Measurements from ENCODE around the gene GRIK3.
A peak's percentile ranks its signal among the peaks of the same experiment; 100 is the strongest.

The GRIK3 gene

GRCh38 chr1:36869054-36869453, 165.3 kb downstream of the GRIK3 start:
- TF ChIP-seq, protein P1, sequence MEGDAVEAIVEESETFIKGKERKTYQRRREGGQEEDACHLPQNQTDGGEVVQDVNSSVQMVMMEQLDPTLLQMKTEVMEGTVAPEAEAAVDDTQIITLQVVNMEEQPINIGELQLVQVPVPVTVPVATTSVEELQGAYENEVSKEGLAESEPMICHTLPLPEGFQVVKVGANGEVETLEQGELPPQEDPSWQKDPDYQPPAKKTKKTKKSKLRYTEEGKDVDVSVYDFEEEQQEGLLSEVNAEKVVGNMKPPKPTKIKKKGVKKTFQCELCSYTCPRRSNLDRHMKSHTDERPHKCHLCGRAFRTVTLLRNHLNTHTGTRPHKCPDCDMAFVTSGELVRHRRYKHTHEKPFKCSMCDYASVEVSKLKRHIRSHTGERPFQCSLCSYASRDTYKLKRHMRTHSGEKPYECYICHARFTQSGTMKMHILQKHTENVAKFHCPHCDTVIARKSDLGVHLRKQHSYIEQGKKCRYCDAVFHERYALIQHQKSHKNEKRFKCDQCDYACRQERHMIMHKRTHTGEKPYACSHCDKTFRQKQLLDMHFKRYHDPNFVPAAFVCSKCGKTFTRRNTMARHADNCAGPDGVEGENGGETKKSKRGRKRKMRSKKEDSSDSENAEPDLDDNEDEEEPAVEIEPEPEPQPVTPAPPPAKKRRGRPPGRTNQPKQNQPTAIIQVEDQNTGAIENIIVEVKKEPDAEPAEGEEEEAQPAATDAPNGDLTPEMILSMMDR (IDR thresholded peaks at IDR 0.05; ENCODE audit: insufficient read depth, low read length, missing control alignments): no peak
- no peak for DNase-seq (ENCODE audit: low read depth, low spot score)
- ChIA-PET CTCF (no interaction called here), POLR2A (no interaction called here)
- H3K4me3 ChIP-seq (ENCODE audit: low read depth, low read length): no peak overlapping the region

DNA sequence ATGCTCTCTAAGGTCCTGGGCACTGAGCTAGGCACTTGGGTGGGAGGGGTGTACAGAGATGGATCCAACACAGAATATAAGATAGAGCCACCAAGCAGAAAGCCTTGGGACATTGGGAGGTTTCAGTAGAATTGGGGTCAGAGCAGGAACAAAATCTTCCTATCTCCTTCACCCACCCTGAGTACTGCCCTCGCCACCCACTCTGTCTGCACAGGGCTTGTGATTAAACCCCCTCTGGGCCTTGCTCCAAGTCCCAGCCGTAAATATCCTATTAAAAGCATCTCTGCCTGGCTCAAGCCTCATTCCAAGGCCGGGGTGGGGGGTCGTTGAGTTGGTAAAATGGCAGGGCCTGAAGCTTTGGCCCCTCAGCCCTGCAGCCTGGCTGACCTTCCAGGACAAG, 166.7 kb downstream of the GRIK3 start:
- ChIA-PET CTCF (no interaction called here), POLR2A (no interaction called here)
- H3K4me3 ChIP-seq (ENCODE audit: low read depth, low read length): no peak overlapping the region
- no peak for DNase-seq (ENCODE audit: low read depth, low spot score)
- TF ChIP-seq, protein P1 (IDR thresholded peaks at IDR 0.05; ENCODE audit: insufficient read depth, low read length, missing control alignments): no peak

DNA sequence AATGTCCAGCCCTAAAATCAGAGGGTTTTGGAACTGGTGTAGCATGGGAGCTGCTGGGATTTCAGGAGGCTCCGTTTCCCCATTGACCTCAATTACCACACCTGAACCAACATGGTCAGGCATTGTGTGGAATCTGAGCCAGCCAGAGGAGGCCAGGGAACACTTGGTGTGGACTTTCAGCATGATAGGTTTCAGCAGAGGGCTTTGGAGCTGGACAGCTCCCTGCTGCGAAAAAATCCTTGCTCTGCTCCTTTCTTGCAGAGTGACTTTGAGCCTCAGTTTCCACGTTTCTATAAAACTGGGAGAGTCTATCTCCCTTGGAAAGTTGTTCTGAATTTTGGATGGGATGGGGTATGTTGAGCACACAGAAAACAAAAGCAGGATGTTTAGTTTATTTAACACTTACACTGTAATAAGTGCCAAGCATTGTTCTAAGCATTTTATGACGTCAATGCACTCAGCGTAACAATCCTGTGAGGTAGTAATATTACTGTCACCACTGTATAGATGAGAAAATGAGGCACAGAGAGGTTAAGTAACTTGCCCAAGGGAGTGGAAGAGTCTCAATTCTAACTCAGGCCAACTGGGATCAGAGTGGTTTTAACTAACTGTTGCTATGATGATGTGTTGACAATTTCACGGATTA, 168.0 kb downstream of the GRIK3 start:
- CTCF ChIA-PET: no interaction called here
- H3K4me3 ChIP-seq (ENCODE audit: low read depth, low read length): no peak overlapping the region
- TF ChIP-seq, protein P1 (IDR thresholded peaks at IDR 0.05; ENCODE audit: insufficient read depth, low read length, missing control alignments): no peak
- POLR2A ChIA-PET: no interaction called here
- no peak for DNase-seq (ENCODE audit: low read depth, low spot score)

DNA sequence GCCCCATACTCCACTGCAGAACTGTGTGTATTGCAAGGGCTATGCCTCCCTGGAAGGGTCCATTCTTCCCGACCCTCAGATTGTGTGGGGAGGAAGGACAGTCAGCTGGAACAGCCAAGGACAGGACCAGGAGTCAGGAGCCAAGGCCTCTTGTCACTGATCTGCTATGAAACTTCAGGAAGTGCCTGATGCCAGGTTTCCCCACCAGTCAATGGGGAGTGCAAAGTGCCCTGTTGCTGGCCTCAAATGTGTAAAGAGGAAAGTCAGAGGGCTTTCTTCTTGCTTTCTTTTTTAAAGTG, 168.8 kb downstream of the GRIK3 start:
- TF ChIP-seq, protein P1 (IDR thresholded peaks at IDR 0.05; ENCODE audit: insufficient read depth, low read length, missing control alignments): no peak
- ChIA-PET CTCF (no interaction called here), POLR2A (no interaction called here)
- no peak for DNase-seq (ENCODE audit: low read depth, low spot score)
- no peak overlapping the region for H3K4me3 ChIP-seq (ENCODE audit: low read depth, low read length)

- TF ChIP-seq, protein P1 (IDR thresholded peaks at IDR 0.05; ENCODE audit: insufficient read depth, low read length, missing control alignments): no peak
- no peak overlapping the region for H3K4me3 ChIP-seq (ENCODE audit: low read depth, low read length)
- ChIA-PET CTCF (no interaction called here), POLR2A (interaction anchor here (0.6 kb wide), 1 partner anchor 123 kb away, joined by 3 read pairs; no protein-coding TSS in a partner anchor)
- DNase-seq (ENCODE audit: low read depth, low spot score): no peak
Measured at GRCh38 chr1:36864823-36865601, 169.3 kb downstream of the GRIK3 start.

GRCh38 chr1:36864182-36864822, 170.0 kb downstream of the GRIK3 start:
- H3K4me3 ChIP-seq (ENCODE audit: low read depth, low read length): no peak overlapping the region
- TF ChIP-seq, protein P1 (IDR thresholded peaks at IDR 0.05; ENCODE audit: insufficient read depth, low read length, missing control alignments): peak; percentile 23
- DNase-seq (ENCODE audit: low read depth, low spot score): no peak
- ChIA-PET CTCF (interaction anchor here (0.6 kb wide), 1 partner anchor 155 kb away, joined by 3 read pairs; no protein-coding TSS in a partner anchor), POLR2A (interaction anchor here (0.6 kb wide), 1 partner anchor 123 kb away, joined by 3 read pairs; no protein-coding TSS in a partner anchor)
